Brain microvascular endothelial cell (primary cell): ENCODE data around the gene SERINC3.
A peak's percentile ranks its signal among the peaks of the same experiment; 100 is the strongest.

Experiments used
- DNase-seq: peaks from one replicate; pipeline ENCODE4 v3.0.0-alpha.2; 2020
- H3K27ac ChIP-seq: fragments of 250-450 bp; sonication (Bioruptor Pico); 2 replicates; pipeline ENCODE4 v1.5.1; 2020; ENCODE audit warnings: mild to moderate bottlenecking, moderate library complexity
- H3K27me3 ChIP-seq: fragments of 250-450 bp; sonication (Bioruptor Pico); replicated peaks from 2 replicates; pipeline ENCODE4 v1.5.1; 2020; ENCODE audit warnings: mild to moderate bottlenecking
- H3K36me3 ChIP-seq: fragments of 250-450 bp; sonication (Bioruptor Pico); replicated peaks from 2 replicates; pipeline ENCODE4 v1.5.1; 2020; ENCODE audit warnings: mild to moderate bottlenecking
- H3K4me3 ChIP-seq: 2 replicates; pipeline ENCODE4 v1.5.1; 2011; ENCODE audit warnings: low read depth, mild to moderate bottlenecking, control low read depth, low read length, moderate library complexity
- in situ Hi-C: cut with HindIII; loops from 2 replicates; pipeline ENCODE4 v1.10.0; 2017; ENCODE audit warnings: low sequenced_read_pairs, low pct_ligation_motif_present
- TF ChIP-seq, protein P1 (sequence below): IDR thresholded peaks from 2 replicates; pipeline ENCODE4 v1.5.1; 2011; ENCODE audit warnings: low read depth, mild to moderate bottlenecking, moderate library complexity, low read length, control low read depth, inconsistent platforms; ENCODE audit errors: missing control alignments

The SERINC3 gene

GRCh38 chr20:44448753-44449546, 72.9 kb downstream of the SERINC3 start:
- H3K27me3 ChIP-seq: no peaks in the 10 kb centered on the region
- TF ChIP-seq, protein P1, sequence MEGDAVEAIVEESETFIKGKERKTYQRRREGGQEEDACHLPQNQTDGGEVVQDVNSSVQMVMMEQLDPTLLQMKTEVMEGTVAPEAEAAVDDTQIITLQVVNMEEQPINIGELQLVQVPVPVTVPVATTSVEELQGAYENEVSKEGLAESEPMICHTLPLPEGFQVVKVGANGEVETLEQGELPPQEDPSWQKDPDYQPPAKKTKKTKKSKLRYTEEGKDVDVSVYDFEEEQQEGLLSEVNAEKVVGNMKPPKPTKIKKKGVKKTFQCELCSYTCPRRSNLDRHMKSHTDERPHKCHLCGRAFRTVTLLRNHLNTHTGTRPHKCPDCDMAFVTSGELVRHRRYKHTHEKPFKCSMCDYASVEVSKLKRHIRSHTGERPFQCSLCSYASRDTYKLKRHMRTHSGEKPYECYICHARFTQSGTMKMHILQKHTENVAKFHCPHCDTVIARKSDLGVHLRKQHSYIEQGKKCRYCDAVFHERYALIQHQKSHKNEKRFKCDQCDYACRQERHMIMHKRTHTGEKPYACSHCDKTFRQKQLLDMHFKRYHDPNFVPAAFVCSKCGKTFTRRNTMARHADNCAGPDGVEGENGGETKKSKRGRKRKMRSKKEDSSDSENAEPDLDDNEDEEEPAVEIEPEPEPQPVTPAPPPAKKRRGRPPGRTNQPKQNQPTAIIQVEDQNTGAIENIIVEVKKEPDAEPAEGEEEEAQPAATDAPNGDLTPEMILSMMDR: peak; percentile 53
- no peak overlapping the region for H3K27ac ChIP-seq
- no peaks in the 10 kb centered on the region for H3K36me3 ChIP-seq
- no peak for DNase-seq
- in situ Hi-C loops: no loop called here
- no peak overlapping the region for H3K4me3 ChIP-seq

- in situ Hi-C loops: no loop called here
- H3K27ac ChIP-seq: no peak overlapping the region
- H3K4me3 ChIP-seq: no peak overlapping the region
- H3K36me3 ChIP-seq: no peaks in the 10 kb centered on the region
- TF ChIP-seq, protein P1: no peak
- DNase-seq: no peak
- no peaks in the 10 kb centered on the region for H3K27me3 ChIP-seq
Observed at GRCh38 chr20:44447827-44448419, 73.9 kb downstream of the SERINC3 start.
